H1 (cell line): ENCODE data around the gene FAM83B. TPM values are rescaled to one million over a fixed set of nuclear protein-coding genes. Genes with fewer than 3 reads are reported as not detected.
"Not testable (repeated sequence)": the region's sequence is repeated elsewhere in the genome, so short reads cannot be mapped to it uniquely, and the experiment has no call there.

ENCODE experiments used
- CTCF ChIA-PET: fragments of 300-600 bp; sonication (Branson Sonifier 250); formaldehyde crosslinking; loops from one replicate; lab custom pipeline; 2021; ENCODE audit not compliant: partially characterized antibody; lab: Charles Lee
- POLR2A ChIA-PET: fragments of 300-600 bp; sonication (Branson Sonifier 250); formaldehyde crosslinking; loops from one replicate; lab custom pipeline; 2021; ENCODE audit warnings: inconsistent platforms; ENCODE audit not compliant: partially characterized antibody; lab: Charles Lee
- DNase-seq, 2 experiments: peaks; one replicate each; pipeline versions ENCODE4 v3.0.0 to v3.0.0-alpha.2; 2010 to 2022; ENCODE audit warnings: low spot score in 2 of 2, low read depth in 1 of 2, mixed read lengths in 1 of 2
- FAIRE-seq: peaks from 2 replicates; lab custom pipeline; 2011; peaks lifted over from hg19 to GRCh38; lab: Jason Lieb, UNC
- H2AFZ ChIP-seq: 2 replicates; pipeline ENCODE4 v1.8.1; 2012; ENCODE audit warnings: low read length, inconsistent platforms
- H2AK5ac ChIP-seq: 2 replicates; pipeline ENCODE4 v1.6.1; 2013; ENCODE audit warnings: low read depth, low read length
- H2BK120ac ChIP-seq: replicated peaks from 2 replicates; pipeline ENCODE3; 2013; ENCODE audit warnings: low read depth, low read length, inconsistent platforms
- H2BK12ac ChIP-seq: 2 replicates; pipeline ENCODE4 v1.6.1; 2013; ENCODE audit warnings: low read depth, low read length
- H2BK15ac ChIP-seq: 2 replicates; pipeline ENCODE4 v1.6.1; 2013; ENCODE audit warnings: low read length
- H2BK20ac ChIP-seq: 2 replicates; pipeline ENCODE4 v1.6.1; 2013; ENCODE audit warnings: low read length
- H2BK5ac ChIP-seq: 2 replicates; pipeline ENCODE4 v1.6.1; 2013; ENCODE audit warnings: low read depth, low read length
- H3K14ac ChIP-seq: 2 replicates; pipeline ENCODE4 v1.6.1; 2013; ENCODE audit warnings: inconsistent platforms; ENCODE audit not compliant: insufficient read length
- H3K18ac ChIP-seq: 2 replicates; pipeline ENCODE4 v1.6.1; 2013; ENCODE audit warnings: low read length; ENCODE audit errors: extremely low read depth
- H3K23ac ChIP-seq: 2 replicates; pipeline ENCODE4 v1.6.1; 2013; ENCODE audit warnings: inconsistent platforms; ENCODE audit not compliant: insufficient read length
- H3K23me2 ChIP-seq: 2 replicates; pipeline ENCODE4 v1.6.1; 2013; ENCODE audit warnings: low read depth, low read length
- H3K27ac ChIP-seq: 2 replicates; pipeline ENCODE4 v1.6.1; 2011; ENCODE audit warnings: low read depth, low read length, inconsistent platforms
- H3K27me3 ChIP-seq, 4 experiments: replicated peaks in 1 of 4; 1 replicate in 1 of 4; 2 replicates in 3 of 4; pipeline versions ENCODE4 v1.6.1 to v1.8.1; 2011 to 2013; ENCODE audit warnings: low read length in 3 of 4, mild to moderate bottlenecking in 3 of 4, inconsistent platforms in 2 of 4, mixed read lengths in 2 of 4, moderate library complexity in 1 of 4; ENCODE audit not compliant: control insufficient read depth in 3 of 4, insufficient read depth in 3 of 4; ENCODE audit errors: extremely low read depth in 1 of 4
- H3K36me3 ChIP-seq, 4 experiments: 2 replicates each; pipeline versions ENCODE4 v1.6.1 to v1.8.1; 2011 to 2013; ENCODE audit warnings: mild to moderate bottlenecking in 4 of 4, low read length in 3 of 4, moderate library complexity in 2 of 4, control low read depth in 1 of 4, inconsistent platforms in 1 of 4; ENCODE audit not compliant: insufficient read depth in 4 of 4, control insufficient read depth in 2 of 4
- H3K4ac ChIP-seq: replicated peaks from 2 replicates; pipeline ENCODE3; 2013; ENCODE audit warnings: low read length, low read depth, mixed read lengths, inconsistent platforms; ENCODE audit not compliant: insufficient read length
- H3K4me1 ChIP-seq, 4 experiments: replicated peaks in 1 of 4; 1 replicate in 1 of 4; 2 replicates in 3 of 4; pipeline versions ENCODE4 v1.6.1 to v1.8.1; 2011 to 2013; ENCODE audit warnings: low read length in 3 of 4, inconsistent platforms in 2 of 4, mixed read lengths in 1 of 4; ENCODE audit not compliant: insufficient read depth in 4 of 4, control insufficient read depth in 3 of 4
- H3K4me2 ChIP-seq, 2 experiments: 2 replicates each; pipeline versions ENCODE4 v1.6.1 to v1.8.1; 2011 to 2013; ENCODE audit warnings: low read depth in 2 of 2, low read length in 2 of 2, control low read depth in 1 of 2, inconsistent platforms in 1 of 2, mild to moderate bottlenecking in 1 of 2; ENCODE audit not compliant: insufficient read depth in 1 of 2
- H3K4me3 ChIP-seq, 4 experiments: fragments of 200-600, 300-600 bp in 1 of 4; sonication (generic), shearing (Covaris generic), sonication (Bioruptor Twin) in 1 of 4; 2 replicates each; pipeline versions ENCODE4 v1.5.1 to v1.8.1; 2011 to 2016; ENCODE audit warnings: low read length in 4 of 4, low read depth in 3 of 4, control low read depth in 2 of 4, inconsistent platforms in 2 of 4, mild to moderate bottlenecking in 2 of 4, mixed read lengths in 1 of 4, moderate library complexity in 1 of 4; ENCODE audit not compliant: insufficient read depth in 2 of 4; ENCODE audit errors: extremely low read depth in 1 of 4
- H3K56ac ChIP-seq: replicated peaks from 2 replicates; pipeline ENCODE3; 2013; ENCODE audit warnings: low read depth, mild to moderate bottlenecking, mixed read lengths, low read length, inconsistent platforms; ENCODE audit not compliant: insufficient read length
- H3K79me1 ChIP-seq: 2 replicates; pipeline ENCODE4 v1.6.1; 2013; ENCODE audit warnings: low read depth, low read length, control low read depth
- H3K79me2 ChIP-seq, 2 experiments: 2 replicates each; pipeline versions ENCODE4 v1.6.1 to v1.8.1; 2012 to 2013; ENCODE audit warnings: low read length in 2 of 2, mild to moderate bottlenecking in 2 of 2, inconsistent platforms in 1 of 2; ENCODE audit not compliant: insufficient read depth in 2 of 2, control insufficient read depth in 1 of 2
- H3K9ac ChIP-seq, 4 experiments: replicated peaks in 1 of 4; 1 replicate in 1 of 4; 2 replicates in 3 of 4; pipeline versions ENCODE4 v1.6.1 to v1.8.1; 2011 to 2013; ENCODE audit warnings: low read depth in 3 of 4, low read length in 3 of 4, control low read depth in 2 of 4, mild to moderate bottlenecking in 2 of 4, moderate library complexity in 2 of 4, inconsistent platforms in 1 of 4; ENCODE audit errors: extremely low read depth in 1 of 4
- H3K9me3 ChIP-seq, 2 experiments: 2 replicates each; pipeline versions ENCODE4 v1.6.1 to v1.8.1; 2012 to 2013; ENCODE audit warnings: mild to moderate bottlenecking in 2 of 2, moderate library complexity in 2 of 2, control low read depth in 1 of 2, inconsistent platforms in 1 of 2, low read depth in 1 of 2, low read length in 1 of 2, mixed read lengths in 1 of 2; ENCODE audit not compliant: insufficient read depth in 2 of 2
- H4K20me1 ChIP-seq, 2 experiments: replicated peaks in 1 of 2; 2 replicates each; pipeline versions ENCODE3 to v1.8.1; 2011 to 2013; ENCODE audit warnings: inconsistent platforms in 2 of 2, low read length in 2 of 2, mild to moderate bottlenecking in 1 of 2; ENCODE audit not compliant: insufficient read depth in 2 of 2, control insufficient read depth in 1 of 2
- H4K5ac ChIP-seq: 2 replicates; pipeline ENCODE4 v1.6.1; 2013; ENCODE audit warnings: low read length, low read depth, mixed read lengths, inconsistent platforms; ENCODE audit not compliant: insufficient read length
- H4K8ac ChIP-seq: 2 replicates; pipeline ENCODE4 v1.8.0; 2013; ENCODE audit warnings: mild to moderate bottlenecking, moderate library complexity, low read length, inconsistent platforms; ENCODE audit not compliant: insufficient read depth; ENCODE audit errors: extremely low read depth
- H4K91ac ChIP-seq: replicated peaks from 2 replicates; pipeline ENCODE3; 2013; ENCODE audit warnings: low read length, mixed read lengths, inconsistent platforms; ENCODE audit not compliant: insufficient read length
- BRCA1 ChIP-seq: IDR thresholded peaks from 2 replicates; pipeline ENCODE4 v1.6.1; 2012; ENCODE audit warnings: low read depth, low read length, improper control_type of control experiment
- CHD2 ChIP-seq: IDR thresholded peaks from 2 replicates; pipeline ENCODE4 v1.6.1; 2012; ENCODE audit warnings: low read length, improper control_type of control experiment
- EGR1 ChIP-seq: IDR thresholded peaks from 2 replicates; pipeline ENCODE4 v1.6.1; 2011; ENCODE audit warnings: low read depth, low read length, borderline replicate concordance
- NANOG ChIP-seq: IDR thresholded peaks from 2 replicates; pipeline ENCODE4 v1.6.1; 2011; ENCODE audit warnings: low read length, low read depth, mild to moderate bottlenecking, inconsistent platforms; ENCODE audit not compliant: insufficient read depth, poor library complexity, severe bottlenecking
- WGBS, 2 experiments: shearing (Covaris generic) in 1 of 2; methylation state at CpG; one replicate each; pipeline versions ENCODE4 v1.1.6 to v1.1.7; 2013 to 2015; ENCODE audit warnings: low lambda C conversion rate in 2 of 2, mixed read lengths in 2 of 2, inconsistent platforms in 1 of 2, low coverage in 1 of 2, missing lambda C conversion rate in 1 of 2; ENCODE audit not compliant: insufficient replicate concordance in 2 of 2, insufficient coverage in 1 of 2, insufficient read length in 1 of 2; ENCODE audit errors: extremely low coverage in 1 of 2, missing lambda C conversion rate in 1 of 2; 5-methylcytosine and 5-hydroxymethylcytosine counted together
- polyA plus RNA-seq, 7 experiments: library from polyadenylated mRNA; depleted of rRNA in 3 of 7; stranded (reverse) in 5 of 7; unstranded in 2 of 7; fragments of >200 nt in 5 of 7; fragments of 200-250 nt in 2 of 7; gene quantifications; 1 replicate in 5 of 7; 2 replicates in 1 of 7; 4 replicates in 1 of 7; pipeline versions ENCODE4 v1.2.1 to v1.2.3, GENCODE V29; 2011 to 2013; ENCODE audit warnings: missing spikeins in 2 of 7, mixed read lengths in 2 of 7
- total RNA-seq: library from RNA; stranded (reverse); fragmentation: NEBNext Ultra II Directional; extraction: Animal tissue kit (Norgen Biotek cat#: 25700); gene quantifications from 2 replicates; pipeline ENCODE4 v1.2.1, GENCODE V29; 2021

Gene FAM83B
- total and polyA plus RNA-seq, 2 of the 8 experiments (the other 6 are each of a cell fraction or from before 2014, with no cell fraction given), result 0.71 to 5.7 TPM

- 100% methylated on average over 2 of the region's 2 CpGs; no CpG with 5 or more reads in 1 of the 2 experiments for WGBS, 2 experiments
- no peak overlapping the region for H3K14ac ChIP-seq
- no peaks in the 10 kb centered on the region for H3K79me1 ChIP-seq
Measured at GRCh38 chr6:54817834-54818233, 28.7 kb upstream of the FAM83B start.

GRCh38 chr6:54824225-54824624, 22.3 kb upstream of the FAM83B start:
- H2BK20ac ChIP-seq, H3K79me2 ChIP-seq, H4K20me1 ChIP-seq, H4K91ac ChIP-seq, DNase-seq, H2AK5ac ChIP-seq, H3K18ac ChIP-seq, H3K4me2 ChIP-seq, H3K4me3 ChIP-seq, H3K27ac ChIP-seq, H3K23me2 ChIP-seq, POLR2A ChIA-PET, H2BK120ac ChIP-seq, H3K56ac ChIP-seq, H2BK5ac ChIP-seq, H3K23ac ChIP-seq, H3K4me1 ChIP-seq, H3K4ac ChIP-seq, H2AFZ ChIP-seq, FAIRE-seq, H3K36me3 ChIP-seq, H4K5ac ChIP-seq, H3K79me1 ChIP-seq, H3K14ac ChIP-seq, H3K9ac ChIP-seq, H2BK12ac ChIP-seq, H4K8ac ChIP-seq, H3K9me3 ChIP-seq, H2BK15ac ChIP-seq, H3K27me3 ChIP-seq: not testable (repeated sequence)
- WGBS, 2 experiments, result 88% methylated on average over 6 of the region's 6 CpGs; no CpG with 5 or more reads in 1 of the 2 experiments
- CTCF ChIA-PET, result interaction anchor here (1.6 kb wide), 1 partner anchor 106 kb away, joined by 5 read pairs; no protein-coding TSS in a partner anchor

More at GRCh38 chr6:54817834-54818233, 28.7 kb upstream of the FAM83B start:
- Histone ChIP-seq H2BK120ac (no peak overlapping the region), H3K56ac (no peak overlapping the region), H3K4ac (no peak overlapping the region), H2BK5ac (no peak overlapping the region), H4K20me1 (no peaks in the 10 kb centered on the region), H3K4me1 (no peaks in the 10 kb centered on the region), H3K27me3 (no peaks in the 10 kb centered on the region), H3K18ac (no peak overlapping the region), H3K23me2 (no peaks in the 10 kb centered on the region)
- no peak for FAIRE-seq
- ChIA-PET POLR2A (no interaction called here), CTCF (no interaction called here)
- DNase-seq, result no peak
- TF ChIP-seq EGR1 (no peak), CHD2 (no peak), BRCA1 (no peak), NANOG (no peak)
- TF ChIP-seq, all 59 proteins: peak for 0
- no peak overlapping the region for H4K5ac ChIP-seq
- H2AFZ ChIP-seq, result no peak overlapping the region
- H3K9ac ChIP-seq, result no peak overlapping the region
- no peak overlapping the region for H4K8ac ChIP-seq
- no peak overlapping the region for H2BK15ac ChIP-seq
- no peak overlapping the region for H2BK12ac ChIP-seq
- H3K4me2 ChIP-seq, result no peak overlapping the region
- no peak overlapping the region for H2BK20ac ChIP-seq
- H3K9me3 ChIP-seq, result no peaks in the 10 kb centered on the region
- no peaks in the 10 kb centered on the region for H3K79me2 ChIP-seq
- H3K27ac ChIP-seq, result no peak overlapping the region
- H3K4me3 ChIP-seq, result no peak overlapping the region
- H2AK5ac ChIP-seq, result no peak overlapping the region
- no peak overlapping the region for H4K91ac ChIP-seq
- no peak overlapping the region for H3K23ac ChIP-seq
- no peaks in the 10 kb centered on the region for H3K36me3 ChIP-seq
